Measurements from ENCODE around the gene ASPG. TPM values are rescaled to one million over a fixed set of nuclear protein-coding genes. Genes with fewer than 3 reads are reported as not detected.

Gene ASPG
- polyA plus RNA-seq, 1 donor from 2014 or later, result 0.16 TPM

- Histone ChIP-seq H4K20me1 (ENCODE audit: insufficient read depth) (no peaks in the 10 kb centered on the region), H3K4me2 (ENCODE audit: low read length) (no peak overlapping the region), H2AFZ (ENCODE audit: low read depth, low read length) (no peak overlapping the region), H3K36me3 (ENCODE audit: insufficient read depth, low read length) (no peaks in the 10 kb centered on the region), H3K9ac (ENCODE audit: low read length) (no peak overlapping the region), H3K9me3 (ENCODE audit: low read length) (no peaks in the 10 kb centered on the region), H3K79me2 (replicated peaks; ENCODE audit: insufficient read depth, low read length) (no peaks in the 10 kb centered on the region), H3K27ac (ENCODE audit: low read length) (no peak overlapping the region), H3K4me3 (ENCODE audit: low read length) (no peak overlapping the region), H3F3A (ENCODE audit: insufficient read depth, low read length, poor library complexity, severe bottlenecking) (no peaks in the 10 kb centered on the region), H3K27me3 (ENCODE audit: insufficient read depth, low read depth, low read length) (peaks cover 4% of the 10 kb centered on the region), H3K9me2 (ENCODE audit: insufficient read depth, low read length) (no peaks in the 10 kb centered on the region)
- TF ChIP-seq RAD21 (conservative IDR thresholded peaks at IDR 0.05) (no peak), POLR2AphosphoS5 (IDR thresholded peaks at IDR 0.05) (no peak), MXI1 (conservative IDR thresholded peaks at IDR 0.05; ENCODE audit: poor library complexity, severe bottlenecking) (no peak), SMC3 (conservative IDR thresholded peaks at IDR 0.05; ENCODE audit: poor library complexity) (no peak)
- TF ChIP-seq, protein P1, sequence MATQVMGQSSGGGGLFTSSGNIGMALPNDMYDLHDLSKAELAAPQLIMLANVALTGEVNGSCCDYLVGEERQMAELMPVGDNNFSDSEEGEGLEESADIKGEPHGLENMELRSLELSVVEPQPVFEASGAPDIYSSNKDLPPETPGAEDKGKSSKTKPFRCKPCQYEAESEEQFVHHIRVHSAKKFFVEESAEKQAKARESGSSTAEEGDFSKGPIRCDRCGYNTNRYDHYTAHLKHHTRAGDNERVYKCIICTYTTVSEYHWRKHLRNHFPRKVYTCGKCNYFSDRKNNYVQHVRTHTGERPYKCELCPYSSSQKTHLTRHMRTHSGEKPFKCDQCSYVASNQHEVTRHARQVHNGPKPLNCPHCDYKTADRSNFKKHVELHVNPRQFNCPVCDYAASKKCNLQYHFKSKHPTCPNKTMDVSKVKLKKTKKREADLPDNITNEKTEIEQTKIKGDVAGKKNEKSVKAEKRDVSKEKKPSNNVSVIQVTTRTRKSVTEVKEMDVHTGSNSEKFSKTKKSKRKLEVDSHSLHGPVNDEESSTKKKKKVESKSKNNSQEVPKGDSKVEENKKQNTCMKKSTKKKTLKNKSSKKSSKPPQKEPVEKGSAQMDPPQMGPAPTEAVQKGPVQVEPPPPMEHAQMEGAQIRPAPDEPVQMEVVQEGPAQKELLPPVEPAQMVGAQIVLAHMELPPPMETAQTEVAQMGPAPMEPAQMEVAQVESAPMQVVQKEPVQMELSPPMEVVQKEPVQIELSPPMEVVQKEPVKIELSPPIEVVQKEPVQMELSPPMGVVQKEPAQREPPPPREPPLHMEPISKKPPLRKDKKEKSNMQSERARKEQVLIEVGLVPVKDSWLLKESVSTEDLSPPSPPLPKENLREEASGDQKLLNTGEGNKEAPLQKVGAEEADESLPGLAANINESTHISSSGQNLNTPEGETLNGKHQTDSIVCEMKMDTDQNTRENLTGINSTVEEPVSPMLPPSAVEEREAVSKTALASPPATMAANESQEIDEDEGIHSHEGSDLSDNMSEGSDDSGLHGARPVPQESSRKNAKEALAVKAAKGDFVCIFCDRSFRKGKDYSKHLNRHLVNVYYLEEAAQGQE (IDR thresholded peaks at IDR 0.05; ENCODE audit: borderline replicate concordance), result no peak
- TF ChIP-seq, protein P2, sequence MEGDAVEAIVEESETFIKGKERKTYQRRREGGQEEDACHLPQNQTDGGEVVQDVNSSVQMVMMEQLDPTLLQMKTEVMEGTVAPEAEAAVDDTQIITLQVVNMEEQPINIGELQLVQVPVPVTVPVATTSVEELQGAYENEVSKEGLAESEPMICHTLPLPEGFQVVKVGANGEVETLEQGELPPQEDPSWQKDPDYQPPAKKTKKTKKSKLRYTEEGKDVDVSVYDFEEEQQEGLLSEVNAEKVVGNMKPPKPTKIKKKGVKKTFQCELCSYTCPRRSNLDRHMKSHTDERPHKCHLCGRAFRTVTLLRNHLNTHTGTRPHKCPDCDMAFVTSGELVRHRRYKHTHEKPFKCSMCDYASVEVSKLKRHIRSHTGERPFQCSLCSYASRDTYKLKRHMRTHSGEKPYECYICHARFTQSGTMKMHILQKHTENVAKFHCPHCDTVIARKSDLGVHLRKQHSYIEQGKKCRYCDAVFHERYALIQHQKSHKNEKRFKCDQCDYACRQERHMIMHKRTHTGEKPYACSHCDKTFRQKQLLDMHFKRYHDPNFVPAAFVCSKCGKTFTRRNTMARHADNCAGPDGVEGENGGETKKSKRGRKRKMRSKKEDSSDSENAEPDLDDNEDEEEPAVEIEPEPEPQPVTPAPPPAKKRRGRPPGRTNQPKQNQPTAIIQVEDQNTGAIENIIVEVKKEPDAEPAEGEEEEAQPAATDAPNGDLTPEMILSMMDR (IDR thresholded peaks at IDR 0.05; ENCODE audit: poor library complexity, severe bottlenecking), result no peak
These were observed 24.3 kb downstream of the ASPG start for GRCh38 chr14:104109731-104110361.

GRCh38 chr14:104110491-104111209 is 25.1 kb downstream of the ASPG start:
- Histone ChIP-seq H3K79me2 (replicated peaks; ENCODE audit: insufficient read depth, low read length) (no peaks in the 10 kb centered on the region), H3K9ac (ENCODE audit: low read length) (no peak overlapping the region), H2AFZ (ENCODE audit: low read depth, low read length) (no peak overlapping the region), H3K4me2 (ENCODE audit: low read length) (no peak overlapping the region), H3K36me3 (ENCODE audit: insufficient read depth, low read length) (no peaks in the 10 kb centered on the region), H3K4me3 (ENCODE audit: low read length) (no peak overlapping the region), H3K9me3 (ENCODE audit: low read length) (no peaks in the 10 kb centered on the region), H3K27ac (ENCODE audit: low read length) (no peak overlapping the region), H4K20me1 (ENCODE audit: insufficient read depth) (no peaks in the 10 kb centered on the region), H3K9me2 (ENCODE audit: insufficient read depth, low read length) (no peaks in the 10 kb centered on the region), H3K27me3 (ENCODE audit: insufficient read depth, low read depth, low read length) (peaks cover 12% of the 10 kb centered on the region), H3F3A (ENCODE audit: insufficient read depth, low read length, poor library complexity, severe bottlenecking) (no peaks in the 10 kb centered on the region)
- TF ChIP-seq, protein P2 (IDR thresholded peaks at IDR 0.05; ENCODE audit: poor library complexity, severe bottlenecking), result no peak
- no peak for TF ChIP-seq MXI1 (conservative IDR thresholded peaks at IDR 0.05; ENCODE audit: poor library complexity, severe bottlenecking)
- TF ChIP-seq, protein P1 (IDR thresholded peaks at IDR 0.05; ENCODE audit: borderline replicate concordance), result no peak
- TF ChIP-seq RAD21 (conservative IDR thresholded peaks at IDR 0.05), result no peak
- no peak for TF ChIP-seq POLR2AphosphoS5 (IDR thresholded peaks at IDR 0.05)
- no peak for TF ChIP-seq TAF1 (IDR thresholded peaks at IDR 0.05; ENCODE audit: low read depth)
- TF ChIP-seq SMC3 (conservative IDR thresholded peaks at IDR 0.05; ENCODE audit: poor library complexity), result no peak
- TF ChIP-seq EZH2 (IDR thresholded peaks at IDR 0.05; ENCODE audit: borderline replicate concordance, insufficient read depth, low read length, poor library complexity, severe bottlenecking), result no peak

Measured in neural cell (in vitro differentiated cells).